A549 (cell line): ENCODE data around the gene TBATA.

Experiments used
- BCL3 ChIP-seq: fragments of >200 bp; sonication (Bioruptor Twin); formaldehyde crosslinking; IDR thresholded peaks from 3 replicates; pipeline ENCODE4 v1.6.1; 2016
- EP300 ChIP-seq, 2 experiments: fragments of >200 bp; sonication (Bioruptor Twin); formaldehyde crosslinking; IDR thresholded peaks; 2 replicates in 1 of 2; 3 replicates in 1 of 2; pipeline ENCODE4 v1.6.1; 2016 to 2017
- FOSL2 ChIP-seq, 2 experiments: fragments of 450-650 bp in 1 of 2; fragments of >200 bp in 1 of 2; sonication (Bioruptor Twin) in 1 of 2; formaldehyde crosslinking; IDR thresholded peaks; 2 replicates each; pipeline versions ENCODE4 v1.5.0 to v1.6.1; 2016 to 2020; ENCODE audit warnings: mild to moderate bottlenecking in 1 of 2, moderate library complexity in 1 of 2
- HMGXB4 ChIP-seq: fragments of 250-450 bp; sonication (Bioruptor Pico); IDR thresholded peaks from 2 replicates; pipeline ENCODE4 v1.5.0; 2021; ENCODE audit warnings: mild to moderate bottlenecking, moderate library complexity, borderline replicate concordance
- MAZ ChIP-seq: fragments of 150-350 bp; IDR thresholded peaks from 2 replicates; pipeline ENCODE4 v1.6.1; 2014; ENCODE audit warnings: antibody characterized with exemption, low read depth, low read length, borderline replicate concordance
- PHF8 ChIP-seq: fragments of 200-600 bp; sonication (generic); IDR thresholded peaks from 2 replicates; pipeline ENCODE4 v1.6.1; 2016; ENCODE audit warnings: low read depth, mild to moderate bottlenecking, antibody characterized with exemption, moderate library complexity, borderline replicate concordance
- POLR2A ChIP-seq: IDR thresholded peaks from 2 replicates; pipeline ENCODE4 v1.6.1; 2012; ENCODE audit warnings: mild to moderate bottlenecking, low read length
- RCOR1 ChIP-seq: fragments of 150-350 bp; IDR thresholded peaks from 2 replicates; pipeline ENCODE4 v1.6.1; 2014; ENCODE audit warnings: antibody characterized with exemption, low read length, low read depth
- REST ChIP-seq: fragments of 200-600 bp; sonication (generic); IDR thresholded peaks from 2 replicates; pipeline ENCODE4 v1.6.1; 2016; ENCODE audit warnings: antibody characterized with exemption, mild to moderate bottlenecking, moderate library complexity
- ZNF302 ChIP-seq: fragments of 250-450 bp; sonication (Bioruptor Pico); IDR thresholded peaks from 2 replicates; pipeline ENCODE4 v1.9.0; 2021; ENCODE audit warnings: inconsistent platforms, mild to moderate bottlenecking, moderate library complexity
- TF ChIP-seq, protein P1 (sequence below): fragments of >200 bp; sonication (Bioruptor Twin); formaldehyde crosslinking; IDR thresholded peaks from 3 replicates; pipeline ENCODE4 v1.5.1; 2016
- TF ChIP-seq, protein P2 (sequence below): IDR thresholded peaks from 2 replicates; pipeline ENCODE4 v1.6.1; 2012

DNA sequence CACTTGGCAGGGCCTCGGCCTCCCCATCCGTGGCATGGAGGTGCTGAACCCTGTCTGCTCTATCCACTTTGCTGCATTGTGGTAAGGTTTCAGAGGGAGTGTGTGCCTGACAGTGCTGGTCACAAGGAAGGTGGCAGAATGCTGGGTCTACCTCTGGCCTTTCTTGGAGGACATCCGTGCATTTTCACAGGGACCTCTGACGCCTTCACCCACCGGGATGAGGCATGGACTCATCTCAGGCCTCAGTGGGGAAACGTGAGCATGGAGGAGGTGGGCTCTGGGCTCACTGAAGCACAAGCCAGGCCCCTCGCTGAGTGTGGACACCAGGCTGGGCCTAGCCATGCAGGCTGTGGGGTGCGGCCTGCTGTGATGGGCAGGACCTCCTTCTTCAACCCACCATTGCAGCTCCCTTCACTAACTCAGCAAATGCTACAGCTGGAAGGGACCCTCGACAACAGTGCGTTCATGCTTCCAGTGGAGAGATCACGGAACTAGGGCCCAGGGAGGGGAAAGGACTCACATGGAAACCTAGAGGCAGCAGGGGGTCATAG, 8.6 kb downstream of the TBATA start:
- TF ChIP-seq REST (no peak), MAZ (no peak), EP300 (IDR thresholded peaks at IDR 0.05) (no peak), POLR2A (no peak), HMGXB4 (CRISPR knock-in tag) (no peak), RCOR1 (no peak), ZNF302 (CRISPR knock-in tag) (no peak), PHF8 (no peak), BCL3 (no peak), FOSL2 (IDR thresholded peaks at IDR 0.05) (no peak), FOSL2 (CRISPR knock-in tag; IDR thresholded peaks at IDR 0.05) (no peak)
- TF ChIP-seq, protein P1, sequence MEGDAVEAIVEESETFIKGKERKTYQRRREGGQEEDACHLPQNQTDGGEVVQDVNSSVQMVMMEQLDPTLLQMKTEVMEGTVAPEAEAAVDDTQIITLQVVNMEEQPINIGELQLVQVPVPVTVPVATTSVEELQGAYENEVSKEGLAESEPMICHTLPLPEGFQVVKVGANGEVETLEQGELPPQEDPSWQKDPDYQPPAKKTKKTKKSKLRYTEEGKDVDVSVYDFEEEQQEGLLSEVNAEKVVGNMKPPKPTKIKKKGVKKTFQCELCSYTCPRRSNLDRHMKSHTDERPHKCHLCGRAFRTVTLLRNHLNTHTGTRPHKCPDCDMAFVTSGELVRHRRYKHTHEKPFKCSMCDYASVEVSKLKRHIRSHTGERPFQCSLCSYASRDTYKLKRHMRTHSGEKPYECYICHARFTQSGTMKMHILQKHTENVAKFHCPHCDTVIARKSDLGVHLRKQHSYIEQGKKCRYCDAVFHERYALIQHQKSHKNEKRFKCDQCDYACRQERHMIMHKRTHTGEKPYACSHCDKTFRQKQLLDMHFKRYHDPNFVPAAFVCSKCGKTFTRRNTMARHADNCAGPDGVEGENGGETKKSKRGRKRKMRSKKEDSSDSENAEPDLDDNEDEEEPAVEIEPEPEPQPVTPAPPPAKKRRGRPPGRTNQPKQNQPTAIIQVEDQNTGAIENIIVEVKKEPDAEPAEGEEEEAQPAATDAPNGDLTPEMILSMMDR: no peak
- TF ChIP-seq, protein P2, sequence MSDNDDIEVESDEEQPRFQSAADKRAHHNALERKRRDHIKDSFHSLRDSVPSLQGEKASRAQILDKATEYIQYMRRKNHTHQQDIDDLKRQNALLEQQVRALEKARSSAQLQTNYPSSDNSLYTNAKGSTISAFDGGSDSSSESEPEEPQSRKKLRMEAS: no peak
